A673 (cell line): Measurements from ENCODE around the gene KREMEN1. TPM values are rescaled to one million over a fixed set of nuclear protein-coding genes. Genes with fewer than 3 reads are reported as not detected.
A peak's percentile ranks its signal among the peaks of the same experiment; 100 is the strongest.
"Not testable (repeated sequence)": the region's sequence is repeated elsewhere in the genome, so short reads cannot be mapped to it uniquely, and the experiment has no call there.

ENCODE experiments used
- BruUV-seq: library from RNA; stranded (reverse); fragments of 400-500 nt; replicated peaks from 2 replicates; lab custom pipeline; 2021; lab: Mats Ljungman, UMichigan
- CTCF ChIA-PET: fragments of 300-600 bp; sonication (Branson Sonifier 250); formaldehyde crosslinking; loops from one replicate; lab custom pipeline; 2022; ENCODE audit warnings: antibody characterized with exemption; lab: Charles Lee
- POLR2A ChIA-PET: fragments of 300-600 bp; sonication (Branson Sonifier 250); formaldehyde crosslinking; loops from one replicate; lab custom pipeline; 2022; ENCODE audit warnings: antibody characterized with exemption; ENCODE audit not compliant: low non-redundant PET; lab: Charles Lee
- DNase-seq: peaks from one replicate; pipeline ENCODE4 v3.0.0-alpha.2; 2015; ENCODE audit warnings: low spot score
- H3K27ac ChIP-seq: fragments of 200-600 bp; sonication (generic); 2 replicates; pipeline ENCODE4 v1.5.1; 2016; ENCODE audit warnings: mixed run types, low read depth, mild to moderate bottlenecking, mixed read lengths, antibody characterized with exemption, low read length; ENCODE audit not compliant: poor library complexity, severe bottlenecking
- H3K27me3 ChIP-seq: fragments of 200-600 bp; sonication (generic); replicated peaks from 2 replicates; pipeline ENCODE4 v1.6.1; 2017; ENCODE audit warnings: mixed run types, low read depth, mild to moderate bottlenecking, mixed read lengths, antibody characterized with exemption, low read length; ENCODE audit not compliant: insufficient read depth, poor library complexity
- H3K36me3 ChIP-seq: fragments of 200-600 bp; sonication (generic); 2 replicates; pipeline ENCODE4 v1.6.1; 2016; ENCODE audit warnings: mixed run types, mild to moderate bottlenecking, mixed read lengths, antibody characterized with exemption, low read length; ENCODE audit not compliant: insufficient read depth, poor library complexity, severe bottlenecking
- H3K4me1 ChIP-seq: fragments of 200-600 bp; sonication (generic); 2 replicates; pipeline ENCODE4 v1.6.1; 2017; ENCODE audit warnings: mixed run types, mild to moderate bottlenecking, mixed read lengths, antibody characterized with exemption, low read length; ENCODE audit not compliant: insufficient read depth, poor library complexity, severe bottlenecking
- H3K4me3 ChIP-seq: fragments of 200-600 bp; sonication (generic); 2 replicates; pipeline ENCODE4 v1.5.1; 2016; ENCODE audit warnings: low read depth, mixed run types, mild to moderate bottlenecking, mixed read lengths, low read length; ENCODE audit not compliant: poor library complexity, severe bottlenecking
- H3K9me3 ChIP-seq: fragments of 200-600 bp; sonication (generic); 2 replicates; pipeline ENCODE4 v1.6.1; 2016; ENCODE audit warnings: mixed run types, low read depth, mild to moderate bottlenecking, mixed read lengths, antibody characterized with exemption, low read length; ENCODE audit not compliant: poor library complexity, severe bottlenecking
- CTCF ChIP-seq: fragments of 300-800, 200-600 bp; sonication (generic); conservative IDR thresholded peaks from 2 replicates; pipeline ENCODE4 v1.5.1; 2017; ENCODE audit warnings: low read depth, mild to moderate bottlenecking, antibody characterized with exemption, low read length, moderate library complexity, mixed read lengths
- EZH2 ChIP-seq: fragments of 200-600 bp; sonication (generic); IDR thresholded peaks from 2 replicates; pipeline ENCODE4 v1.6.1; 2017; ENCODE audit warnings: borderline replicate concordance, low read depth, mild to moderate bottlenecking, mixed read lengths, antibody characterized with exemption, low read length; ENCODE audit not compliant: poor library complexity, severe bottlenecking
- intact Hi-C: fragments of 100-400 bp; cut with micrococcal nuclease; formaldehyde crosslinking; loops from one replicate; pipeline ENCODE4 v1.10.0; 2022; ENCODE audit not compliant: unreplicated experiment
- total RNA-seq: library from RNA; stranded (reverse); gene quantifications from 2 replicates; pipeline ENCODE4 v1.2.3, GENCODE V29; 2021

The KREMEN1 gene
- total RNA-seq, 1 experiment from 2014 or later = 4.2 TPM

- H3K4me1 ChIP-seq = no peaks in the 10 kb centered on the region
- no peaks in the 10 kb centered on the region for H3K27me3 ChIP-seq
- TF ChIP-seq EZH2 (no peak), CTCF (no peak)
- DNase-seq = peak; percentile 48
- intact Hi-C loops = no loop called here
- H3K27ac ChIP-seq = no peak overlapping the region
- POLR2A ChIA-PET = no interaction called here
- H3K36me3 ChIP-seq = no peaks in the 10 kb centered on the region
- CTCF ChIA-PET = no interaction called here
- no TSS peak for BruUV-seq
- no peak overlapping the region for H3K4me3 ChIP-seq
- H3K9me3 ChIP-seq = no peaks in the 10 kb centered on the region
Observed at GRCh38 chr22:29117799-29118477, 45.1 kb downstream of the KREMEN1 start.

DNA sequence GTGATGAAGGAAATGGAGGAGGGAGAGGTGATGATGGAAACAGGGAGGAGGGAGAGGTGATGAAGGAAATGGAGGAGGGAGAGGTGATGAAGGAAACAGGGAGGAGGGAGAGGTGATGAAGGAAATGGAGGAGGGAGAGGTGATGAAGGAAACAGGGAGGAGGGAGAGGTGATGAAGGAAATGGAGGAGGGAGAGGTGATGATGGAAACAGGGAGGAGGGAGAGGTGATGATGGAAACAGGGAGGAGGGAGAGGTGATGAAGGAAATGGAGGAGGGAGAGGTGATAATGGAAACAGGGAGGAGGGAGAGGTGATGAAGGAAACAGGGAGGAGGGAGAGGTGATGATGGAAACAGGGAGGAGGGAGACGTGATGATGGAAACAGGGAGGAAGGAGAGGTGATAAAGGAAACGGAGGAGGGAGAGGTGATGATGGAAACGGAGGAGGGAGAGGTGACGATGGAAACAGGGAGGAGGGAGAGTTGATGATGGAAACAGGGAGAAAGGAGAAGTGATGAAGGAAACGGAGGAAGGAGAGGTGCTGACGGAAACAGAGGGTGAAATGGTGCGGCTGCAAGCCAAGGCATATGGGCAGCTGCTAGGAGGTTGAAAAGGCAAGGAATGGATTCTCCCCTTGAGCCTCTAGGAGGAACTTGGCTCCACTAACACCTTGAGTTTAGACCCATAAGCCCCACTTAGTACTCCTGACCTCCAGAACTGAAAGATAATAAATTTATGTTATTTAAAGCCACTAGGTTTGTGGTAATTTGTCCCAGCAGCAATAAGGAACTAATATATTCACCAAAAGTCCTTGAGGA, 47.5 kb downstream of the KREMEN1 start:
- POLR2A ChIA-PET, intact Hi-C loops, H3K4me3 ChIP-seq, H3K9me3 ChIP-seq, H3K4me1 ChIP-seq, H3K27me3 ChIP-seq, BruUV-seq, CTCF ChIA-PET, DNase-seq, H3K36me3 ChIP-seq, H3K27ac ChIP-seq: not testable (repeated sequence)

DNA sequence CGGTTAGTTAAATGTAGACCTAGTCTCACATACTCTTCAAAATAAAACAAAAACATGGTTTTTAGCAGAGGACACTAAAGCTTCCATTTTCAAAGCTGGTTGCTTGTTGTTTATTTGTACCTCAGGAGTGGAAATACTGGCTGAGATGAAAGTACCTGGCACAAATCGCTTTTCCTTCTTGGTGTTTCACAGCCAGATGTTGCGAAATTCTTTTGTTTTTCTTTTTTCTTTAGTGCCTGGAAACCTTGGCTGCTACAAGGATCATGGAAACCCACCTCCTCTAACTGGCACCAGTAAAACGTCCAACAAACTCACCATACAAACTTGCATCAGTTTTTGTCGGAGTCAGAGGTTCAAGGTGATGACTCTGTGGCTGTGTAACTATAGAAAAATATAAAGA, 48.3 kb downstream of the KREMEN1 start:
- intact Hi-C loops = no loop called here
- POLR2A ChIA-PET = no interaction called here
- CTCF ChIA-PET = no interaction called here
- H3K27me3 ChIP-seq = no peaks in the 10 kb centered on the region
- H3K36me3 ChIP-seq = no peaks in the 10 kb centered on the region
- TF ChIP-seq CTCF (no peak), EZH2 (no peak)
- H3K4me3 ChIP-seq = no peak overlapping the region
- H3K4me1 ChIP-seq = no peaks in the 10 kb centered on the region
- no peak for DNase-seq
- H3K27ac ChIP-seq = no peak overlapping the region
- H3K9me3 ChIP-seq = no peaks in the 10 kb centered on the region
- BruUV-seq = no TSS peak
